Body of pancreas (tissue), 4 donors: ENCODE measurements around the gene RASA3.

Experiments
- POLR2A ChIP-seq, 3 donors: fragments of 450-650 bp; IDR thresholded peaks; one replicate each; pipeline ENCODE4 v1.6.1; 2016; ENCODE audit warnings: antibody characterized with exemption in 3 of 3, mild to moderate bottlenecking in 2 of 3
- TF ChIP-seq, protein P1 (sequence below), 7 experiments: fragments of 450-650 bp in 4 of 7; fragments of 200-600 bp in 3 of 7; sonication (generic) in 3 of 7; IDR thresholded peaks; one replicate each; pipeline ENCODE4 v1.5.1; 2016 to 2019; ENCODE audit warnings: antibody characterized with exemption in 7 of 7

DNA sequence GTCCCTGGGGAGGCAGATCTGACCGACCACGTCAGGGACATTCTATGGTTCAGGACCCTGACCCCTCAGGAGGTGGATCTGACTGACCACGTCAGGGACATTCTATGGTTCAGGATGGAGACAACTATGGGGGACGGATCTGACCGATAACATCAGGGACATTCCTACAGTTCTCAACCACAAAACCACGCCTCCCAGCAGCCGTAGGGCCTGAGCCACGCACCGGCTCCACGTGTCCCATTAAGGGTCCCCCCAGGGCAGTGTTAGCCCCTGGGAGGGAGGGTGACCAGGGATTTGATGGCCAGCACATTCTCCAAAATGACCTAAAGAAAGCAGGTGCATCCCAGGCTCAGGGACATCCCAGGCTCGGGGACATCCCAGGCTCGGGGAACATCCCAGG lies 109.5 kb downstream of the RASA3 start:
- no peak for TF ChIP-seq POLR2A (IDR thresholded peaks at IDR 0.05)
- TF ChIP-seq, protein P1, sequence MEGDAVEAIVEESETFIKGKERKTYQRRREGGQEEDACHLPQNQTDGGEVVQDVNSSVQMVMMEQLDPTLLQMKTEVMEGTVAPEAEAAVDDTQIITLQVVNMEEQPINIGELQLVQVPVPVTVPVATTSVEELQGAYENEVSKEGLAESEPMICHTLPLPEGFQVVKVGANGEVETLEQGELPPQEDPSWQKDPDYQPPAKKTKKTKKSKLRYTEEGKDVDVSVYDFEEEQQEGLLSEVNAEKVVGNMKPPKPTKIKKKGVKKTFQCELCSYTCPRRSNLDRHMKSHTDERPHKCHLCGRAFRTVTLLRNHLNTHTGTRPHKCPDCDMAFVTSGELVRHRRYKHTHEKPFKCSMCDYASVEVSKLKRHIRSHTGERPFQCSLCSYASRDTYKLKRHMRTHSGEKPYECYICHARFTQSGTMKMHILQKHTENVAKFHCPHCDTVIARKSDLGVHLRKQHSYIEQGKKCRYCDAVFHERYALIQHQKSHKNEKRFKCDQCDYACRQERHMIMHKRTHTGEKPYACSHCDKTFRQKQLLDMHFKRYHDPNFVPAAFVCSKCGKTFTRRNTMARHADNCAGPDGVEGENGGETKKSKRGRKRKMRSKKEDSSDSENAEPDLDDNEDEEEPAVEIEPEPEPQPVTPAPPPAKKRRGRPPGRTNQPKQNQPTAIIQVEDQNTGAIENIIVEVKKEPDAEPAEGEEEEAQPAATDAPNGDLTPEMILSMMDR (IDR thresholded peaks at IDR 0.05): no peak
